SU-DHL-6 (cell line): Measurements from ENCODE around the gene FBXO41.

Experiments
- H2AFZ ChIP-seq: fragments of 200-600 bp; sonication (generic); 2 replicates; pipeline ENCODE4 v1.6.1; 2014; ENCODE audit warnings: low read depth, mild to moderate bottlenecking, moderate library complexity, mixed read lengths, antibody characterized with exemption, low read length; ENCODE audit not compliant: severe bottlenecking
- H3F3A ChIP-seq: fragments of 200-600 bp; shearing (Covaris generic); 2 replicates; pipeline ENCODE4 v1.6.0; 2016; ENCODE audit warnings: antibody characterized with exemption, mild to moderate bottlenecking; ENCODE audit not compliant: insufficient read depth
- H3K27ac ChIP-seq: fragments of 200-600 bp; sonication (generic); 2 replicates; pipeline ENCODE4 v1.5.1; 2016; ENCODE audit warnings: low read depth, mild to moderate bottlenecking, low read length, moderate library complexity, mixed read lengths
- H3K27me3 ChIP-seq: fragments of 200-600 bp; sonication (generic), shearing (Covaris generic); 2 replicates; pipeline ENCODE4 v1.6.0; 2014; ENCODE audit warnings: mild to moderate bottlenecking, low read length
- H3K36me3 ChIP-seq: fragments of 200-600 bp; sonication (generic); 2 replicates; pipeline ENCODE4 v1.6.1; 2014; ENCODE audit warnings: mild to moderate bottlenecking, low read length, mixed read lengths
- H3K4me2 ChIP-seq: fragments of 300-600, 200-600 bp; shearing (Covaris generic), sonication (generic); 2 replicates; pipeline ENCODE4 v1.6.0; 2014; ENCODE audit warnings: low read length, low read depth, mild to moderate bottlenecking; ENCODE audit not compliant: poor library complexity, severe bottlenecking
- H3K4me3 ChIP-seq: fragments of 200-600 bp; sonication (generic); 2 replicates; pipeline ENCODE4 v1.5.1; 2014; ENCODE audit warnings: antibody characterized with exemption, low read length, mild to moderate bottlenecking, mixed read lengths; ENCODE audit not compliant: insufficient read depth, poor library complexity, severe bottlenecking
- H3K79me2 ChIP-seq: fragments of 200-600 bp; sonication (generic); 2 replicates; pipeline ENCODE4 v1.6.1; 2014; ENCODE audit warnings: mild to moderate bottlenecking, low read length, moderate library complexity; ENCODE audit not compliant: insufficient read depth
- H3K9ac ChIP-seq: fragments of 200-600 bp; sonication (generic); 2 replicates; pipeline ENCODE4 v1.7.0; 2014; ENCODE audit warnings: mild to moderate bottlenecking, low read length
- H3K9me2 ChIP-seq: fragments of 200-600 bp; sonication (generic); replicated peaks from 2 replicates; pipeline ENCODE4 v1.6.1; 2014; ENCODE audit warnings: low read length; ENCODE audit not compliant: insufficient read depth
- H3K9me3 ChIP-seq: fragments of 200-600 bp; sonication (generic); 2 replicates; pipeline ENCODE4 v1.6.1; 2014; ENCODE audit warnings: low read length, mixed read lengths; ENCODE audit not compliant: insufficient read depth
- H4K20me1 ChIP-seq: fragments of 200-600 bp; sonication (generic); 2 replicates; pipeline ENCODE4 v1.6.1; 2014; ENCODE audit warnings: low read depth, mild to moderate bottlenecking, antibody characterized with exemption, low read length, moderate library complexity, mixed read lengths
- EZH2phosphoT487 ChIP-seq: fragments of 200-600 bp; sonication (generic), shearing (Covaris generic); conservative IDR thresholded peaks from 2 replicates; pipeline ENCODE4 v1.6.1; 2018; ENCODE audit warnings: mild to moderate bottlenecking, antibody characterized with exemption, low read length, moderate library complexity, mixed read lengths
- TF ChIP-seq, protein P1 (sequence below): fragments of 200-600 bp; sonication (generic); IDR thresholded peaks from one replicate; pipeline ENCODE4 v1.5.1; 2017; ENCODE audit warnings: antibody characterized with exemption, mild to moderate bottlenecking, low read length, moderate library complexity; ENCODE audit not compliant: insufficient read depth, poor library complexity, severe bottlenecking

The FBXO41 gene

DNA sequence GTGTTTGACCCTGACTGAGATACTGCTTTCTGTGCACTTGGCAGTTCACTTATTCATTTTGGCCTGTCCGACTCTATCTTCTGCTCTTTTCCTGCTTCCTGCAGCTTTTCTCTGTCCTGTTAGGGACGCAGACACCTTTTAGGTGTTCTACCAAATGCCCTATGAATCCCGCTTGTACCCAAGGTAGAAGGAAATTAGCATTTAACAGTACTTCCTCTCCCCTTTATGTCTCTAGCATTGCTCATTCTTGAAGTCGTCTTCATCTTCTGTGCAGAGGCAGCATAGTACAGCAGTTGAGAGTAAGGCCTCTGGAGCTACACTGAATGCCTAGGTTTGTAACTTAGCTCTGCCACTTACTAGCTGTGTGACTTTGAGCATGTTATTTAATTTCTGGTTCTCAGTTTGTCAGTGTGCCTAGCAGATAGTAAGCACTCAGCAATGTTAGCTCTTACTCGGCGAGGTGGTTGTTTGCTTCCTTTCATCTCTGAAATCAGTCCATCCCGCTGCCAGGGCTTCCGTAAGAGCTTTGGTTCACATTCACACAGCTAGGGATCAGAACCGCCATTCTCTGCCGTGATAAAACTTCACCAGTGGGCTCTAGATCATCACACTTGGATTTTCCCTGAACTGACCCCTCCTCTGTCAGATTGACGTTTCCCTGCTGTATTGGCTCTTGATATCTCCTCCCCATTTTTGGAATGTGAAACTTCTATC is 48.8 kb downstream of the FBXO41 start:
- Histone ChIP-seq H3K9me2 (no peaks in the 10 kb centered on the region), H3K36me3 (peaks cover 14% of the 10 kb centered on the region; the same call in 1 of the 2 replicates), H3K9me3 (no peaks in the 10 kb centered on the region), H3K4me2 (peak overlapping the region; percentile 78), H3K79me2 (peaks cover 64% of the 10 kb centered on the region), H3F3A (peaks cover 5% of the 10 kb centered on the region; the same call in 1 of the 2 replicates), H2AFZ (no peak overlapping the region), H3K4me3 (peak overlapping the region; percentile 61), H3K27ac (no peak overlapping the region), H3K9ac (peak overlapping the region; percentile 70), H3K27me3 (no peaks in the 10 kb centered on the region), H4K20me1 (peaks cover 22% of the 10 kb centered on the region; the same call in 1 of the 2 replicates)
- TF ChIP-seq, protein P1, sequence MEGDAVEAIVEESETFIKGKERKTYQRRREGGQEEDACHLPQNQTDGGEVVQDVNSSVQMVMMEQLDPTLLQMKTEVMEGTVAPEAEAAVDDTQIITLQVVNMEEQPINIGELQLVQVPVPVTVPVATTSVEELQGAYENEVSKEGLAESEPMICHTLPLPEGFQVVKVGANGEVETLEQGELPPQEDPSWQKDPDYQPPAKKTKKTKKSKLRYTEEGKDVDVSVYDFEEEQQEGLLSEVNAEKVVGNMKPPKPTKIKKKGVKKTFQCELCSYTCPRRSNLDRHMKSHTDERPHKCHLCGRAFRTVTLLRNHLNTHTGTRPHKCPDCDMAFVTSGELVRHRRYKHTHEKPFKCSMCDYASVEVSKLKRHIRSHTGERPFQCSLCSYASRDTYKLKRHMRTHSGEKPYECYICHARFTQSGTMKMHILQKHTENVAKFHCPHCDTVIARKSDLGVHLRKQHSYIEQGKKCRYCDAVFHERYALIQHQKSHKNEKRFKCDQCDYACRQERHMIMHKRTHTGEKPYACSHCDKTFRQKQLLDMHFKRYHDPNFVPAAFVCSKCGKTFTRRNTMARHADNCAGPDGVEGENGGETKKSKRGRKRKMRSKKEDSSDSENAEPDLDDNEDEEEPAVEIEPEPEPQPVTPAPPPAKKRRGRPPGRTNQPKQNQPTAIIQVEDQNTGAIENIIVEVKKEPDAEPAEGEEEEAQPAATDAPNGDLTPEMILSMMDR = no peak
- no peak for TF ChIP-seq EZH2phosphoT487

- Histone ChIP-seq H3K27ac (peak within 1 kb of the TSS; percentile 75), H3K4me3 (peak within 1 kb of the TSS; percentile 61), H4K20me1 (peaks cover 22% of the 10 kb centered on the region; the same call in 1 of the 2 replicates), H3K9ac (peak within 1 kb of the TSS; percentile 70), H3K4me2 (peak within 1 kb of the TSS; percentile 78), H3K9me3 (no peaks in the 10 kb centered on the region), H3K9me2 (no peaks in the 10 kb centered on the region), H3F3A (peaks cover 5% of the 10 kb centered on the region; the same call in 1 of the 2 replicates), H3K36me3 (0 out of 2 replicates have a peak, but pooled peaks cover 6% of the 10 kb centered on the region), H3K27me3 (no peaks in the 10 kb centered on the region), H2AFZ (peak within 1 kb of the TSS; percentile 59), H3K79me2 (peaks cover 51% of the 10 kb centered on the region)
- TF ChIP-seq EZH2phosphoT487 = no peak
- TF ChIP-seq, protein P1 = no peak
These were observed 50.1 kb downstream of the FBXO41 start, which contains the start of gene CCT7 for GRCh38 chr2:73233932-73234832. Gene CCT7 (plus strand): TSS chr2:73234308. CDS start chr2:73234379, 71 bp downstream.

DNA sequence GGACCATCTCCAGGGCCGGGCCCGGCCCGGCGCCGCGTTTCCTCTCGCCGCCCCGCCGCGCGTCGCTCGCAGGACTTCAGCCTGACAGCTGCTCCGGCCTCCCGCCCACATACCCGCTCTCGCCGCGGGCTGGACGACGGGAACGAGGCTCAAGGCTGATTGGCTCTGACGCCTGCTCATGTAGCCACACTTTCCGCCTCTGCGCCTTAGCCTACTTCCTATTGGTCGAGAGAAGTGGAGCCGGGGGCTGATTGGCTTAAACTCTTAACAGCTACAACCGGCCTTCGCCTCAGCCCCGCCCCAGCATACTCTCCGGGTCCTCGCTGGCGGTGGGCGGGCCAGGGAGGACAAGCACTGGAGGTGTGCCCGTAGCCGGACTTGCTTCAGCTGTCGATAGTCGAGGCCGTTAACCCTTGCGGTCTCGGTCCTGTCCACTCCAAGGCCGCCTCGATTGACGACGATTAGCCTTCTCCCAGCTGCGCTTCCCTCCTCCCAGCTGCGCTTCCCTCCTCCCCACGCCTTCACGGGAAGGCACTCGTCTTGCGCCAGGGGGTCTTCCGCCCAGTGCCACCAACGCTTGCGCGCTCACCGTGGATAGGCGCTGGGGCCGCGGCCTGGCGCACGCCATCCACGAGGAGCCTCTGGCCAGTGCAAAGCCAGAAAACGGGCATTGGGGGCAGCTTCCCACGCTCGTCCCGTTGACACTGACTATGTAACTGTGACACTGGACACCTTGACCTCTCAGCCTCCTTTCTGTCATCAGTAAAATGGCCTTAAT is 50.9 kb downstream of the FBXO41 start, which contains the start of gene PRADC1:
Gene PRADC1, minus strand, starts transcription at position 86 of the 778 bp plus-strand sequence. Its CDS starts 79 bp downstream, at position 7.
- peak within 1 kb of the TSS; percentile 61 for H3K4me3 ChIP-seq
- peak within 1 kb of the TSS; percentile 70 for H3K9ac ChIP-seq
- peaks cover 43% of the 10 kb centered on the region for H3K79me2 ChIP-seq
- H3K27ac ChIP-seq = peak within 1 kb of the TSS; percentile 75
- peaks cover 5% of the 10 kb centered on the region; the same call in 1 of the 2 replicates for H3F3A ChIP-seq
- H2AFZ ChIP-seq = peak within 1 kb of the TSS; percentile 83
- H3K36me3 ChIP-seq = 0 out of 2 replicates have a peak, but pooled peaks cover 2% of the 10 kb centered on the region
- no peaks in the 10 kb centered on the region for H3K9me2 ChIP-seq
- no peak for TF ChIP-seq EZH2phosphoT487
- TF ChIP-seq, protein P1 = no peak
- H3K9me3 ChIP-seq = no peaks in the 10 kb centered on the region
- no peaks in the 10 kb centered on the region for H3K27me3 ChIP-seq
- peak within 1 kb of the TSS; percentile 95 for H3K4me2 ChIP-seq
- H4K20me1 ChIP-seq = peaks cover 19% of the 10 kb centered on the region; the same call in 1 of the 2 replicates
